LNCaP clone FGC (cell line): ENCODE measurements around the gene STARD13.

Source experiments
- DNase-seq: peaks from one replicate; pipeline ENCODE4 v3.0.0-alpha.2; 2011; ENCODE audit warnings: low read depth
- H3K4me3 ChIP-seq: 2 replicates; pipeline ENCODE4 v1.5.1; 2011; ENCODE audit warnings: mild to moderate bottlenecking, low read depth, low read length, control low read depth
- CTCF ChIP-seq: IDR thresholded peaks from 2 replicates; pipeline ENCODE4 v1.5.1; 2012; ENCODE audit warnings: mild to moderate bottlenecking; ENCODE audit not compliant: control insufficient read depth, insufficient read depth; ENCODE audit errors: extremely low read depth

STARD13 gene

GRCh38 chr13:33323801-33324510 is 38.4 kb upstream of the STARD13 start:
- no peak overlapping the region for H3K4me3 ChIP-seq
- DNase-seq: no peak
- TF ChIP-seq CTCF: no peak

- TF ChIP-seq CTCF: no peak
- no peak for DNase-seq
- H3K4me3 ChIP-seq: no peak overlapping the region
These were observed 37.6 kb upstream of the STARD13 start for GRCh38 chr13:33322965-33323668.

GRCh38 chr13:33322543-33322809 is 36.9 kb upstream of the STARD13 start:
- DNase-seq: no peak
- TF ChIP-seq CTCF: no peak
- no peak overlapping the region for H3K4me3 ChIP-seq

- DNase-seq: peak; percentile 14
- no peak for TF ChIP-seq CTCF
- H3K4me3 ChIP-seq: no peak overlapping the region
These were observed 36.4 kb upstream of the STARD13 start for GRCh38 chr13:33321686-33322542.

GRCh38 chr13:33319859-33320258 is 34.3 kb upstream of the STARD13 start:
- DNase-seq: no peak
- TF ChIP-seq CTCF: no peak
- H3K4me3 ChIP-seq: no peak overlapping the region

GRCh38 chr13:33318744-33319143 is 33.2 kb upstream of the STARD13 start:
- TF ChIP-seq CTCF: no peak
- H3K4me3 ChIP-seq: no peak overlapping the region
- no peak for DNase-seq
